ENCODE results near the gene POLR2C.

Gene POLR2C

DNA sequence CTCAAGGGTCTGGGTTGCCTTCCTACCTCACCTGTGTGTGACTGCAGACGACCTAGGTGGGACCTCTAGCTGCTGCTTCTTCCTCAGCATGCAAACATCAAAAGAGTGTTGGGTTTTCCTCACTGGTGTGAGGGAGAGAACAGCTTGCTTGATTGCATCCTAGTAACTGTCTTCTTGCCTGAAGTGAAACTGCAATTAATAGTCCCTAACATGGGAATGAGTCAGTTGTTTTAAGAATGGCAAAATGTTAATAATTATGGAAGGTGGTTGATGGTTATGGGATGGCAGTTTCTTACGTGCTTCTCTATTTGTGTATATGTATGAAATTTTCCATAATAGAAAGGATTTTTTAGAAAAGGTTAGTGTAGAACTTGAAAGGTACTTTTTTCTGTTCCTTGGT lies 5.9 kb downstream of the POLR2C start:
- TF ChIP-seq EZH2phosphoT487 (IDR thresholded peaks at IDR 0.05; ENCODE audit: borderline replicate concordance): no peak
- TF ChIP-seq, protein P1, sequence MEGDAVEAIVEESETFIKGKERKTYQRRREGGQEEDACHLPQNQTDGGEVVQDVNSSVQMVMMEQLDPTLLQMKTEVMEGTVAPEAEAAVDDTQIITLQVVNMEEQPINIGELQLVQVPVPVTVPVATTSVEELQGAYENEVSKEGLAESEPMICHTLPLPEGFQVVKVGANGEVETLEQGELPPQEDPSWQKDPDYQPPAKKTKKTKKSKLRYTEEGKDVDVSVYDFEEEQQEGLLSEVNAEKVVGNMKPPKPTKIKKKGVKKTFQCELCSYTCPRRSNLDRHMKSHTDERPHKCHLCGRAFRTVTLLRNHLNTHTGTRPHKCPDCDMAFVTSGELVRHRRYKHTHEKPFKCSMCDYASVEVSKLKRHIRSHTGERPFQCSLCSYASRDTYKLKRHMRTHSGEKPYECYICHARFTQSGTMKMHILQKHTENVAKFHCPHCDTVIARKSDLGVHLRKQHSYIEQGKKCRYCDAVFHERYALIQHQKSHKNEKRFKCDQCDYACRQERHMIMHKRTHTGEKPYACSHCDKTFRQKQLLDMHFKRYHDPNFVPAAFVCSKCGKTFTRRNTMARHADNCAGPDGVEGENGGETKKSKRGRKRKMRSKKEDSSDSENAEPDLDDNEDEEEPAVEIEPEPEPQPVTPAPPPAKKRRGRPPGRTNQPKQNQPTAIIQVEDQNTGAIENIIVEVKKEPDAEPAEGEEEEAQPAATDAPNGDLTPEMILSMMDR (conservative IDR thresholded peaks at IDR 0.05; ENCODE audit: low read length): no peak
- Histone ChIP-seq H3K79me2 (ENCODE audit: insufficient read depth, low read length) (peaks cover 33% of the 10 kb centered on the region), H3K9me2 (replicated peaks; ENCODE audit: low read depth, low read length) (no peaks in the 10 kb centered on the region), H3K27me3 (ENCODE audit: insufficient read depth, low read length, poor library complexity, severe bottlenecking) (no peaks in the 10 kb centered on the region), H3K4me3 (ENCODE audit: low read length, poor library complexity, severe bottlenecking) (no peak overlapping the region), H4K20me1 (ENCODE audit: insufficient read depth, low read length, poor library complexity, severe bottlenecking) (peaks cover 27% of the 10 kb centered on the region), H3K4me2 (ENCODE audit: low read depth, low read length, poor library complexity, severe bottlenecking) (no peak overlapping the region), H3K9ac (ENCODE audit: low read depth, low read length, poor library complexity, severe bottlenecking) (no peak overlapping the region), H3K36me3 (ENCODE audit: insufficient read depth, low read length) (peaks cover 61% of the 10 kb centered on the region; the same call in 1 of the 2 replicates), H3K4me1 (ENCODE audit: insufficient read depth, low read length, poor library complexity, severe bottlenecking) (peaks cover 15% of the 10 kb centered on the region), H2AFZ (ENCODE audit: low read length) (no peak overlapping the region), H3F3A (ENCODE audit: low read depth) (no peaks in the 10 kb centered on the region), H3K9me3 (ENCODE audit: insufficient read depth, low read depth, low read length) (no peaks in the 10 kb centered on the region)

DNA sequence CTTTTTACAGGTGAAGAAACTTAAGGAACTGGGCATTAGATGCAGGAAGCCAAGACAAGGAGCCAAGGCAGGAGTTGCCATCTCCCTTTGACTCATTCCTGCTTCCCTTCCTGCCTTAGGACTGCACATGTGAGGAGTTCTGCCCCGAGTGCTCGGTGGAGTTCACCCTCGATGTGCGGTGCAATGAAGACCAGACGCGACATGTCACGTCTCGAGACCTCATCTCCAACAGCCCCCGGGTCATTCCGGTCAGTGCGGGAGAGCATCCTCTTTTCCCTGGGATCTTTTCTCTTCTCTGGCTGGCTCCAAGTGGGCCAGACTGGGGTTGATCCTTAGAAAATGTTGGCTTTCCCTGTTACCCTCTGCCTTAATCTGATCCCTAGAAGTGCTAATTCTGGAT lies 6.6 kb downstream of the POLR2C start:
- peaks cover 26% of the 10 kb centered on the region for H3K79me2 ChIP-seq (ENCODE audit: insufficient read depth, low read length)
- H2AFZ ChIP-seq (ENCODE audit: low read length): no peak overlapping the region
- no peaks in the 10 kb centered on the region for H3F3A ChIP-seq (ENCODE audit: low read depth)
- H3K4me1 ChIP-seq (ENCODE audit: insufficient read depth, low read length, poor library complexity, severe bottlenecking): peaks cover 8% of the 10 kb centered on the region
- TF ChIP-seq EZH2phosphoT487 (IDR thresholded peaks at IDR 0.05; ENCODE audit: borderline replicate concordance): no peak
- TF ChIP-seq, protein P1 (conservative IDR thresholded peaks at IDR 0.05; ENCODE audit: low read length): no peak
- H3K4me3 ChIP-seq (ENCODE audit: low read length, poor library complexity, severe bottlenecking): no peak overlapping the region
- no peaks in the 10 kb centered on the region for H3K9me3 ChIP-seq (ENCODE audit: insufficient read depth, low read depth, low read length)
- no peaks in the 10 kb centered on the region for H3K27me3 ChIP-seq (ENCODE audit: insufficient read depth, low read length, poor library complexity, severe bottlenecking)
- no peaks in the 10 kb centered on the region for H3K9me2 ChIP-seq (replicated peaks; ENCODE audit: low read depth, low read length)
- H3K36me3 ChIP-seq (ENCODE audit: insufficient read depth, low read length): peaks cover 68% of the 10 kb centered on the region; the same call in 1 of the 2 replicates
- H3K9ac ChIP-seq (ENCODE audit: low read depth, low read length, poor library complexity, severe bottlenecking): no peak overlapping the region
- H3K4me2 ChIP-seq (ENCODE audit: low read depth, low read length, poor library complexity, severe bottlenecking): no peak overlapping the region
- H4K20me1 ChIP-seq (ENCODE audit: insufficient read depth, low read length, poor library complexity, severe bottlenecking): peaks cover 20% of the 10 kb centered on the region

DNA sequence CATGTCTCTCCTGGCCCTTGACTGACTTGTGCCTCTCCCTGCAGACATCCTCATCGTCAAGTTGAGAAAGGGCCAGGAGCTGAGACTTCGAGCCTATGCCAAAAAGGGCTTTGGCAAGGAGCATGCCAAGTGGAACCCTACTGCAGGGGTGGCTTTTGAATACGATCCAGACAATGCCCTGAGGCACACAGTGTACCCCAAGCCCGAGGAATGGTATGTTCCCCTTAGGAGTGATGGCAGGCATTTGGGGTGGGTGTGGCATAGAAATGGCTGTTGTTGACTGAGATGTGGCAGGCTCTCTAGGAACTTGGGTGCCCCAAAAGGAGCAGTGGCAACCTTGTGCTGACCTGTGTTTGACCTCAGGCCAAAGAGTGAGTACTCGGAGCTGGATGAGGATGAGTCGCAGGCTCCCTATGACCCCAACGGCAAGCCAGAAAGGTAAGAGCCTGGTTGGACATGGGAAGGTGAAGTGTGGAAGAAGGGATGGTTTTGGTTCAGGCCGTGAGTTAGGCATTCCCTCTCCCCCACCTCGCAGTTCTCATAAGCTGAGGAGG lies 7.5 kb downstream of the POLR2C start:
- Histone ChIP-seq H2AFZ (ENCODE audit: low read length) (no peak overlapping the region), H3K79me2 (ENCODE audit: insufficient read depth, low read length) (peaks cover 16% of the 10 kb centered on the region), H3K4me1 (ENCODE audit: insufficient read depth, low read length, poor library complexity, severe bottlenecking) (peaks cover 9% of the 10 kb centered on the region), H3K4me2 (ENCODE audit: low read depth, low read length, poor library complexity, severe bottlenecking) (no peak overlapping the region), H3K9me2 (replicated peaks; ENCODE audit: low read depth, low read length) (no peaks in the 10 kb centered on the region), H3K36me3 (ENCODE audit: insufficient read depth, low read length) (peaks cover 75% of the 10 kb centered on the region; the same call in 1 of the 2 replicates), H3K27me3 (ENCODE audit: insufficient read depth, low read length, poor library complexity, severe bottlenecking) (no peaks in the 10 kb centered on the region), H3K9ac (ENCODE audit: low read depth, low read length, poor library complexity, severe bottlenecking) (no peak overlapping the region), H3K4me3 (ENCODE audit: low read length, poor library complexity, severe bottlenecking) (no peak overlapping the region), H3K9me3 (ENCODE audit: insufficient read depth, low read depth, low read length) (no peaks in the 10 kb centered on the region), H3F3A (ENCODE audit: low read depth) (no peaks in the 10 kb centered on the region), H4K20me1 (ENCODE audit: insufficient read depth, low read length, poor library complexity, severe bottlenecking) (peaks cover 13% of the 10 kb centered on the region)
- TF ChIP-seq, protein P1 (conservative IDR thresholded peaks at IDR 0.05; ENCODE audit: low read length): no peak
- no peak for TF ChIP-seq EZH2phosphoT487 (IDR thresholded peaks at IDR 0.05; ENCODE audit: borderline replicate concordance)

Data from Loucy (cell line).